Colonic mucosa (tissue), 4 donors: ENCODE data around the gene XPNPEP3. TPM values are rescaled to one million over a fixed set of nuclear protein-coding genes. Genes with fewer than 3 reads are reported as not detected.

Source experiments
- DNase-seq: peaks from one replicate; pipeline ENCODE4 v3.0.0-alpha.2; 2020
- H3K27ac ChIP-seq: fragments of 200-600 bp; one replicate; pipeline ENCODE4 v1.8.0; 2021
- H3K27me3 ChIP-seq: fragments of 200-600 bp; one replicate; pipeline ENCODE4 v1.8.0; 2021
- H3K36me3 ChIP-seq: fragments of 200-600 bp; one replicate; pipeline ENCODE4 v1.8.0; 2021
- H3K4me1 ChIP-seq: fragments of 200-600 bp; one replicate; pipeline ENCODE4 v1.8.0; 2021; ENCODE audit warnings: mild to moderate bottlenecking
- H3K4me3 ChIP-seq: fragments of 200-600 bp; one replicate; pipeline ENCODE4 v1.8.0; 2021
- H3K9ac ChIP-seq, 2 donors: one replicate each; pipeline ENCODE4 v1.7.0; 2013; ENCODE audit warnings: control low read depth in 2 of 2, low read depth in 2 of 2, low read length in 2 of 2
- H3K9me3 ChIP-seq: fragments of 200-600 bp; one replicate; pipeline ENCODE4 v1.8.0; 2021
- intact Hi-C: fragments of 100-400 bp; cut with DNase I; formaldehyde crosslinking; loops from one replicate; pipeline ENCODE4 v1.14.1; 2022
- total RNA-seq, 2 donors: library from RNA; stranded (reverse); fragmentation: NEBNext Ultra II Directional in 1 of 2; extraction: Animal tissue kit (Norgen Biotek cat#: 25700) in 1 of 2; gene quantifications; one replicate each; pipeline ENCODE4 v1.2.1, GENCODE V29; 2021
- TF ChIP-seq, protein P1 (sequence below): fragments of 200-600 bp; IDR thresholded peaks from one replicate; pipeline ENCODE4 v1.8.0; 2022; ENCODE audit warnings: antibody characterized with exemption, mild to moderate bottlenecking
- donor health status: healthy.
- donor health status: DM: no; HTN: no; CAD: no.
- donor health status: DM: no; HTN: no; CAD: no.

XPNPEP3 gene
- total RNA-seq, 2 donors from 2014 or later: 12.8 to 22.0 TPM

GRCh38 chr22:40876907-40877306 is 20.0 kb downstream of the XPNPEP3 start:
- Histone ChIP-seq H3K4me1 (no peaks in the 10 kb centered on the region), H3K4me3 (peak overlapping the region; percentile 2), H3K36me3 (no peaks in the 10 kb centered on the region), H3K9me3 (no peaks in the 10 kb centered on the region), H3K27ac (peak overlapping the region; percentile 61), H3K27me3 (no peaks in the 10 kb centered on the region), H3K9ac (no peak overlapping the region)
- intact Hi-C loops: no loop called here
- DNase-seq: no peak
- TF ChIP-seq, protein P1, sequence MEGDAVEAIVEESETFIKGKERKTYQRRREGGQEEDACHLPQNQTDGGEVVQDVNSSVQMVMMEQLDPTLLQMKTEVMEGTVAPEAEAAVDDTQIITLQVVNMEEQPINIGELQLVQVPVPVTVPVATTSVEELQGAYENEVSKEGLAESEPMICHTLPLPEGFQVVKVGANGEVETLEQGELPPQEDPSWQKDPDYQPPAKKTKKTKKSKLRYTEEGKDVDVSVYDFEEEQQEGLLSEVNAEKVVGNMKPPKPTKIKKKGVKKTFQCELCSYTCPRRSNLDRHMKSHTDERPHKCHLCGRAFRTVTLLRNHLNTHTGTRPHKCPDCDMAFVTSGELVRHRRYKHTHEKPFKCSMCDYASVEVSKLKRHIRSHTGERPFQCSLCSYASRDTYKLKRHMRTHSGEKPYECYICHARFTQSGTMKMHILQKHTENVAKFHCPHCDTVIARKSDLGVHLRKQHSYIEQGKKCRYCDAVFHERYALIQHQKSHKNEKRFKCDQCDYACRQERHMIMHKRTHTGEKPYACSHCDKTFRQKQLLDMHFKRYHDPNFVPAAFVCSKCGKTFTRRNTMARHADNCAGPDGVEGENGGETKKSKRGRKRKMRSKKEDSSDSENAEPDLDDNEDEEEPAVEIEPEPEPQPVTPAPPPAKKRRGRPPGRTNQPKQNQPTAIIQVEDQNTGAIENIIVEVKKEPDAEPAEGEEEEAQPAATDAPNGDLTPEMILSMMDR: no peak

DNA sequence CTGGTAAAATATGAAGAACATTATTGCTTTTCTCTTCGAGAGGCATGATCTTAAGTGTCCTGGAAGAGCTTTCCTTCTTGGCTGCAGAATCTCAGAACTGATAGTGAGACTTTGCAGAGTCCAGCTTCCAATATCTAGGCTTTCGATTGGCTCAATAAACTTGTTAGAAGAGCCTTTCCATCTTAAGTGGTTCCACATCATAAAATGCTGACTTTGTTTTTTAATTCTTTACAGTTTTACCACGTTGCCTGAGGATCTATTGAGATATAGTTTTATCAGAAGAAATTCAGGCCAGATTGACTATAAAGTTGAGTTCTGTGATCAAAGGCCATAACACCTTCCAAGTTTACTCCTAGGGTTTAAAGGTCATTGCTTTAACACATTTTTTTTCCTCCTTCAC is 20.5 kb downstream of the XPNPEP3 start:
- no peaks in the 10 kb centered on the region for H3K4me1 ChIP-seq
- H3K9me3 ChIP-seq: no peaks in the 10 kb centered on the region
- intact Hi-C loops: no loop called here
- H3K9ac ChIP-seq: no peak overlapping the region
- no peaks in the 10 kb centered on the region for H3K36me3 ChIP-seq
- TF ChIP-seq, protein P1: no peak
- H3K4me3 ChIP-seq: peak overlapping the region; percentile 2
- H3K27ac ChIP-seq: peak overlapping the region; percentile 61
- no peak for DNase-seq
- no peaks in the 10 kb centered on the region for H3K27me3 ChIP-seq

DNA sequence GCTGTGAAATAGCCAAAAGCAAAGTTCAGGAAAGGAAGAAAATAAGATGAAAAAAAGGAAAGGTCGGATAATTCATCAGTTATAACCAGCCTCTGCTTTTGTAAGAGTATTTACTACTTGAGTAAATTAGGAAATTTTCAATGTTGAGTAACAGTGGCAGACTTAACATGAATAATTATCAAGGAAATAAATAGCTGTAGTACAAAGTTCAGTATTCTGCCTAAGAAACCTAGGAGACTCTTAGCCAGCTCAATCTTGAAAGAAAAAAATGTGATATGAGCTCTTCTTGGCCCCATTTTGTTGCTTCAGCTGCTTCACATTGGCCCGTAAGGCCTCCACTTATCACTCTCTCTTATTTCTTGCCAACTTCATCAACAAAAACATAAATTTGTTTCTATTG is 22.0 kb downstream of the XPNPEP3 start:
- no peaks in the 10 kb centered on the region for H3K4me1 ChIP-seq
- no peaks in the 10 kb centered on the region for H3K9me3 ChIP-seq
- no peak for DNase-seq
- no peaks in the 10 kb centered on the region for H3K36me3 ChIP-seq
- H3K27me3 ChIP-seq: no peaks in the 10 kb centered on the region
- TF ChIP-seq, protein P1: no peak
- H3K4me3 ChIP-seq: no peak overlapping the region
- no peak overlapping the region for H3K9ac ChIP-seq
- intact Hi-C loops: no loop called here
- no peak overlapping the region for H3K27ac ChIP-seq

DNA sequence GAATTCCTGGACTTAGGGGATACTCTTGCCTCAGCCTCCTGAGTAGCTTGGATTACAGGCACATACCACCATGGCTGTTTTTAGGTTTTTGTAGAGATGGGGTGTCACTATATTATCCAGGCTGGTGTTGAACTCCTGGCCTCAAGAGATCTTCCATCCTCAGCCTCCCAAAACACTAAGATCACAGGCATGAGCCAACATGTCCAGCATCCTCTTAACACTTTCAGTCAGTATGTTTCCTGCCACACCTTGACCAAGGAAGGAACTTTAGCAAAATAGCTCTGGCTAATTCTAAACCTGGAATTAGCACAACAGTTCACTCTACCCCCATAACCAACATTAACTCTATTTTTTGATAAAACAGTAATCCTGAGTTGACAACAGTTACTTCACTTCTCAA is 32.2 kb downstream of the XPNPEP3 start:
- Histone ChIP-seq H3K4me1 (no peaks in the 10 kb centered on the region), H3K27me3 (no peaks in the 10 kb centered on the region), H3K9ac (no peak overlapping the region), H3K27ac (no peak overlapping the region), H3K9me3 (no peaks in the 10 kb centered on the region), H3K36me3 (no peaks in the 10 kb centered on the region), H3K4me3 (no peak overlapping the region)
- intact Hi-C loops: no loop called here
- DNase-seq: no peak
- TF ChIP-seq, protein P1: no peak

- Histone ChIP-seq H3K9me3 (no peaks in the 10 kb centered on the region), H3K4me1 (no peaks in the 10 kb centered on the region), H3K27me3 (no peaks in the 10 kb centered on the region), H3K36me3 (no peaks in the 10 kb centered on the region), H3K9ac (no peak overlapping the region), H3K27ac (no peak overlapping the region), H3K4me3 (no peak overlapping the region)
- TF ChIP-seq, protein P1: no peak
- intact Hi-C loops: loop anchor here (10.0 kb wide), 2 partner anchors 206 to 456 kb away; no protein-coding TSS in a partner anchor
- no peak for DNase-seq
Measured at GRCh38 chr22:40890881-40891280, 33.9 kb downstream of the XPNPEP3 start.
